Stromal cell of bone marrow (primary cell): ENCODE measurements around the gene CISD1.
"Not testable (repeated sequence)": the region's sequence is repeated elsewhere in the genome, so short reads cannot be mapped to it uniquely, and the experiment has no call there.

Experiments used
- DNase-seq: peaks from one replicate; pipeline ENCODE4 v3.0.0-alpha.2; 2012; ENCODE audit warnings: low read depth

Gene CISD1

DNA sequence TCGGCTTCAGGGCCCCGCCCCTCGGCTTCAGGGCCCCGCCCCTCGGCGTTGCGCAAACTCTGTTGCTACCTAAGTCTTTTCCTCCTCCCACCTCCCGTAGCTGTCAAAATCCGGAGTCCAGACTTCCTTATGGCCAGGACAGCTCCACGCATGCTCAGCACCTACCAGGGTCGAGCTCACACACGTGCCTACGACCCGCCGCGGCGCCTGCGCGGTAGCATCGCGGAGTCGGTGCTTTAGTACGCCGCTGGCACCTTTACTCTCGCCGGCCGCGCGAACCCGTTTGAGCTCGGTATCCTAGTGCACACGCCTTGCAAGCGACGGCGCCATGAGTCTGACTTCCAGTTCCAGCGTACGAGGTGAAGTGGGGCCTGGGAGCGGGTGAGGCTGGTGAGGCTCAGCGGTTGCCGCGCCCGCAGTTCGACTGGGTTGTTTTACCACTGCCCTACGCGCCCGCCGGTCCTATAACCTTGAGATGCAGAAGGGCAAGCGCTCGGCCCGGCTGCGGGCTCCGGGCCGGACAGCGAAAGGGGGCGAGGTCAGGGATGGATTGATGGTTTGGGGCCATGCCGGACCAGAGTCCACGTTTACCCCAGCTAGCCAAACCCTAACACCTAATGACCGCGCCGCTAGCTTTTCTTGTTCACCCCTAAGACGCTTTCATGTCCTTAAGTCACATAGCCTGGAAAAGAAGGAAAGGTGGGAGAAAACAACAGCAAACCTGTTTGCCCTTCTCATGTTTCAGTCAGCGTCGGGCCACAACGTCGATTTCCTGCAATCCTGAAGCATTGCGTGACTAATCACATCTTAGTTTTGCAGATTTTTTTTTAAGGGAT lies at the start of gene CISD1:
CISD1 (plus strand) TSS at position 217 of the 836 bp plus-strand sequence; CDS start at position 329, 112 bp downstream.
- DNase-seq = peak; percentile 98

DNA sequence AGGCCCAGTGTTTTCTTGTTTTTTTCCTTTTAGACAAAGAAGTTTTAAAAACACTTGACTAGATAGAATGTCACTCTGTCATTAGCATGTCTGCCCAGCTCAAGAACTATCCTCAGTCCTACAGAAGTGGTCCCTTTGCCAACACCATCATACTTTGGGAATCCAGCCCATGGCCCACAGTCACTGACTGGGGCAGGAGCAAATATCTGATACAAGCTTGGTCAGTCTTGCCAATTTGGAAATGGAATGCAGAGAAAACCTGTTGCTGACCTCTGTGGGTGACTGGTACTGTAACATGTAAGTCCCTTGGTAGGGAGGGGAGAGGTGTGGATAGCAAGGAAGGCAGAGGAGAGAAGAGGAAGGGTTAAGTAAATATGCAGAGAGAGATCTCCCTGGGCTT lies 49.1 kb upstream of the CISD1 start:
- no peak for DNase-seq

DNA sequence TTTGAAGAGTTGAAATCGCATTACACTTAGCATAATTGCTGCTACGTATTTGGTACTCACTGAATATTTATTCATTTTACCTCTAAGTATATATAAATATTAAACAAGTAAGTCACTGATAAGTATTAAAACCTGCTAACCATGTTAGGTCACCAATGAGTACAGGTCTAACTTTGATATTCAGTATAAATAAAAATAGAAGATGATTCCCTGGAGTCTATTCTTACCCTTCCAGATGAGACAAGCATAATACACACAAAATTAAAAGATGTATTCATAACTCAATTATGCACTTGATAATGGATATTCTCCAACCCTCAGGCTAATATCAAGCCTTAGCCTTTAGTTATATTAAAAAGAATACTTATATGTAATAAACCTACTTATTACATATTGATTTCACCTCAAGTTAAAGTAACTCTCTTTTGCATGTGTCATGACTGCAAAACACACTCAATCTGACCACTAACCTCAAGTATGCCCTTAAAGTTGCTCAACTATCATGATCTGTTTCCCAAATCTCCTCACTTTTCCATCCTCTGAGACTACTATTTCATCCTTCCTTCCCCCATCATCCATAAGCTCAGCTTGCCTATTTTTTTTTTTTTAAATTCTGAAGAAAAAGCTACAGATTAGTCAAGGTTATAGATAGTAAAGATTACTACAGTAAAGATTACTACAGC lies 48.1 kb upstream of the CISD1 start:
- peak; percentile 67 for DNase-seq

DNA sequence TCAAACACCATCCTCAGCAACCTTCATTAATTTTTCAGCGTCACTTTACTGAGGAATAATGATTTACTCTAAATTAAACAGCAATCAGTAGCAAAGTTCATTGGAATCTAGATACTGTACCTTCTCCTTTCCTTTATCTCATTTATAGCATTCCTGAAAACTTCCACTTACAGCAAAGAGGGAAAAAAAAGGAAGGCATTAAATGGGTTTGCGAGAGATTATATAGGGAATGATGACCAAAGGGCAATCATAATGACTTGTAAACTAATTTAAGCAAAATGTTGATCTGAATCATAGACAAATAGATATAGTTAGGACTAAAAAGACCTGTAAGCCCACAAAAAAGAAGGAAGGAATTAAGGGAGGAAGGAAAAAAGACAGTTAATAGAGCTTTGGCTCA lies 43.3 kb upstream of the CISD1 start:
- DNase-seq = no peak

DNA sequence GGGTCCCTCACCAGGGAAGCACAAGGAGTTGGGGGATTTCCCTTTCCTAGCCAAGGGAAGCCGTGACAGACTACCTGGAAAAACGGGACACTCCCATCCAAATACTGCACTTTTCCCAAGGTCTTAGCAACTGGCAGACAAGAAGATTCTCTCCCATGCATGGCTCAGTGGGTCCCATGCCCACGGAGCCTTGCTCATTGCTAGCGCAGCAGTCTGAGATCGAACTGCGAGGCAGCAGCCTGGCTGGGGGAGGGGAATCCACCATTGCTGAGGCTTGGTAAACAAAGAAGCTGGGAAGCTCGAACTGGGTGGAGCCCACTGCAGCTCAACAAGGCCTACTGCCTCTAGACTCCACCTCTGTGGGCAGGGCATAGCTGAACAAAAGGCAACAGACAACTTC lies 39.1 kb upstream of the CISD1 start:
- not testable (repeated sequence) for DNase-seq

DNA sequence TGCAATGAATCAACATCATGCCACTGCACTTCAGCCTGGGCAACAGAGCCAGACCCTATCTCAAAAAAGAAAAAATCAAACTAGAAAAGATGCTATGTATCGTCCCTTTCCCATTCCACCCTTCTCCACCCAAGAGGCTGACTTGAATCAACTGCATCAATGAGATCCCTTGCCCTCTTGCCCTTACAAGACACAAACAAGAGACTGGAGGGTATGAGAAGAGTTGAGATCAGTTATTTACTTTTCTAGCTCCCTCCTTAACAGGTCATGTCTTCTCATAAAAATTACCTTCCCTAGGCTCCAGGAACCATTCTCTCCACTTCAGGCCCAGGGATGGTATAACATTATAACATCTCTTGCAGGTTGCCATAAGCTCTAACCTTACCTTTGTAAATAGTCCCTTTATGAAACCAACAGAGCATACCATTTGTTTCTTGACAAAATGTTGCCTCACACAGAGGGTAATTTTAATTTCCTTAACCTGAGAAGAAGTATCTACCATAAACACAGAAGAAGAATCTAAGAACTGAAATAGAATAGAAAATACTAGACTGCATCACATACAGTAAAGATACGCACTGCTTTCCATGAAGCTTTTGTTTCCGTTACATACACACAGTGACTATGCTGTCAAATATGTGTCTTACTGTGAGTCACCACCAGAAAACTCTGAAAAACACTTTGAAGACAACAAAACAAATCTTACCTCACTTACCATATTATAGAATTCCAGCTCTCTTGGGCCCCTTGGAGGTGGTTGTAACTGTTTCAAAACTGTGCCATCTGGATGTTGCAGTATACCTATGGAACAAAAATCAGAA lies 31.7 kb upstream of the CISD1 start:
- DNase-seq = no peak

- DNase-seq = no peak
Observed at GRCh38 chr10:58239561-58240169, 29.3 kb upstream of the CISD1 start.

DNA sequence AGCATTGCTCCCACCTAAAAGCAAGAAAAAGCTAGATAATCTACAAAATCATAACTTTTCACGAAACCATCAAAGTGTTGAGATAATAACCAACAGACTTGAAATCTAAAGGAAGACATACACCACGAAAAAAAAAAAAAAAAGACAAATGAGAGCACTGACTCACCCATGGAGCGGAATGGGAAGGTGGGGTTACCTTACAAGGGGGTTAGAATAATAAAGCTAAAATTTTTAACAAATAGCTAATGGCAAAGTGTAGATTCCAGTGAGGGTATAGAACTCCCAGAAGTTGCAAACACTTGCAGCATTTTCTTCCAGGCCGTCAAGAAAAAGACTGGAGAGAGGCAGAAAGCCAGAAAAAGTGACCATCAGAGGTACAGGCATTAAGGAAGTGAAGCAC lies 28.4 kb upstream of the CISD1 start:
- DNase-seq = no peak

GRCh38 chr10:58241346-58241745 lies 27.6 kb upstream of the CISD1 start:
- DNase-seq = no peak

DNA sequence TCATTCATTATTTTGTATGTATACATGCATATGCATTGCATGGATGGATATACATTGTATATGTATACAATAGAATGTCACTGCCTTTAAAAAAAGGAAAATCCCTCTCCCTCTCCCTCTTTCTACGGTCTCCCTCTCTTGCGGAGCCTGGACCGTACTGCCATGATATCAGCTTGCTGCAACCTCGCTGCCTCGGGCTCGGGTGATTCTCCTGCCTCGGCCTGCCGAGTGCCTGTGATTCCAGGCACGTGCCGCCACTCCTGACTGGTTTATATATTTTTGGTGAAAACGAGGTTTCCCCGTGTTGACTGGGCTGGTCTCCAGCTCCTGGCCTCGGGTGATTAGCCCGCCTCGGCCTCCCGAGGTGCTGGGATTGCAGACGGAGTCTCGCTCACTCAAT lies 25.7 kb upstream of the CISD1 start:
- DNase-seq = no peak

- not testable (repeated sequence) for DNase-seq
Observed at GRCh38 chr10:58243801-58244200, 25.2 kb upstream of the CISD1 start.

- not testable (repeated sequence) for DNase-seq
Observed at GRCh38 chr10:58244242-58244641, 24.7 kb upstream of the CISD1 start.

DNA sequence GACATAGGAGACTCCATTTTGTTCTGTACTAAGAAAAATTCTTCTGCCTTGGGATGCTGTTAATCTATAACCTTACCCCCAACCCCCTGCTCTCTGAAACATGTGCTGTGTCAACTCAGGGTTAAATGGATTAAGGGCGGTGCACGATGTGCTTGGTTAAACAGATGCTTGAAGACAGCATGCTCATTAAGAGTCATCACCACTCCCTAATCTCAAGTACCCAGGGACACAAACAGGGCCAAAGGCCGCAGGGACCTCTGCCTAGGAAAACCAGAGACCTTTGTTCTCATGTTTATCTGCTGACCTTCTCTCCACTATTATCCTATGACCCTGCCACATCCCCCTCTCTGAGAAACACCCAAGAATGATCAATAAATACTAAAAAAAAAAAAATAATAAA lies 24.3 kb upstream of the CISD1 start:
- not testable (repeated sequence) for DNase-seq

DNA sequence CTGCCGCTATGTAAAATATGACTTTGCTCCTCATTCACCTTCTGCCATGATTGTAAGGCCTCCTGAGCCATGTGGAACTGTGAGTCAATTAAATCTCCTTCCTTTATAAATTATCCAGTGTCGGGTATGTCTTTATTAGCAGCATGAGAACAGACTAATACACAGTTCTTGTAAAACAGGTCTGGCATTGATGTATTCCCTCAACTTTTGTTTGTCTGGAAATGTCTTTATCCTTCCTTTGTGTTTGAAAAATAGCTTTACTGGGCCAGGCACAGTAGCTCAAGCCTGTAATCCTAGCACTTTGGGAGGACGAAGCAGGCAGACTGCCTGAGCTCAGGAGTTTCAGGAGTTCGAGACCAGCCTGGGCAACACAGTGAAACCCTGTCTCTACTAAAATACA lies 15.8 kb upstream of the CISD1 start:
- DNase-seq = no peak

GRCh38 chr10:58254644-58255043 lies 14.3 kb upstream of the CISD1 start:
- DNase-seq = no peak

DNA sequence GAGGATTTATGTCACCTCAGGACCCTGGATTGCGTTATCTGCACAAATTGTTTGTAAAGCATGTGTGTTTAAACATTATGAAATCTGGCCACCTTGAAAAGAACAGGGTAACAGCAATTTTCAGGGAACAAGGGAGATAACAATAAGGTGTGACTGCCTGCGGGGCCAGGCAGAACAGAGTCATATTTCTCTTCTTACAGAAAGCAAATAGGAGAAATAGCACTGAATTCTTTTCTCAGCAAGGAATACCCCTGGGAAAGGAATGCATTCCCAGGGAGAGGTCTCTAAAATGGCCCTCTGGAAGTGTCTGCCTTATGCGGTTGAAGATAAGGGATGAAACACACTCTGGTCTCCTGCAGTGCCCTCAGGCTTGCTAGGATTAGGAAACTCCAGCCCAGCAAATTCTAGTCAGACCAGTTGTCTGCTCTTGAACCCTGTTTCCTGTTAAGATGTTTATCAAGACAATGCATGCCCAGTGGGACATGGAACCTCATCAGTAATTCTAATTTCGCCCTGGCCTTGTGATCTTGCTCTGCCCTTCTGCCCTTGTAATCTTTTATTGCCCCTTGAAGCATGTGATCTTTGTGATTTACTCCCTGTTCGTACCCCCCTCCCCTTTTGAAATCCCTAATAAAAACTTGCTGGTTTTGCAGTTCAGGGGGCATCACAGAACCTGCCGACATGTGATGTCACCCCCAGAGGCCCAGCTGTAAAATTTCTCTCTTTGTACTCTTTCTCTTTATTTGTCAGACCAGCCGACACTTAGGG lies 12.8 kb upstream of the CISD1 start:
- DNase-seq = not testable (repeated sequence)

DNA sequence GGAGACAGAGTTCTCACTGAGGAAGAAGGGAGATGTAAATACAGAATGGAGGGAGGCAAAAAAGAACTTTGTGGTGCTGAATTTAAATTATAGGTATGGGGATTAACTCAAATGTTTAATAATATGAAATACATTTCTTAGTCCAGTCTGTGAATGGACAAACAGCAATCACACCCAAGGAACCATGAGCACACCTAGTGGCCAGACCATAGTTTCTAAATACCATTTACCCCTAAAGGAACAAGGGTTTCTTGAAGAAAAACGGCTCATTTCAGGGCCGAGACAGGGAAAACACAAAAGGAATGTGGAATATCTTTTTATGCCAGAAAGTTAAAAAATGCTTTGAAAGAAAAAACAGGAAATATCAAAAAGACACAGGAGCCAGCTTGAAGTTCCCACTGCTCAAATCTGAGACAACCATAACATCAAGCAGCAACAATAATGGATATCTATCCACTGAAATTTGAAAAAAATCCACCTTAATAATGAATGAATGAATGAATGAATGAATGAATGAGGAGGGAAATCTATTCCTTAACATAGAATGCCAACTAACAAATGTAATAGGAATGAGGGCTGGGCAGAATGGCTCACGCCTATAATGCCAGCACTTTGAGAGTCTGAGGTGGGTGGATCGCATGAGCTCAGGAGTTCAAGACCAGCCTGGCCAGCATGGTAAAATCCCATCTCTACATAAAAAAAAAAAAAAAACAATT lies 9.8 kb upstream of the CISD1 start:
- DNase-seq = no peak

DNA sequence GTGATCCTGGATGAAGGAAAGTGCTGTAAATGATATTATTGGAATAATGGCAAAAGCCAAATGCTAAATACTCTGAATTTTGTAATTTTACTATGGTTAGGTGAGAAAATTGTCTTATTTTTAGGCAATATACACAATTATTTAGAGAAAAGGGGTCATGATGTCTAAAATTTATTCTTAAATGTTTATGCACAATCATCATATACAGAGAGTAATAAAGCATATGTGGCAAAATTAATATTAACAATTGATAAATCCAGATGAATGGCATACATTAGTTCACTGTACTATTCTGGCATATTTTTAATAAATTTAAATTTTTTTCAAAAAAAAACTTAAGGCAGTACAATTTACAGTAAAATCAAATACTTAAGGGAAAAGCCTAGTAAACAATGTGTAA lies 8.6 kb upstream of the CISD1 start:
- DNase-seq = no peak

- no peak for DNase-seq
Observed at GRCh38 chr10:58262766-58263165, 6.2 kb upstream of the CISD1 start.

DNA sequence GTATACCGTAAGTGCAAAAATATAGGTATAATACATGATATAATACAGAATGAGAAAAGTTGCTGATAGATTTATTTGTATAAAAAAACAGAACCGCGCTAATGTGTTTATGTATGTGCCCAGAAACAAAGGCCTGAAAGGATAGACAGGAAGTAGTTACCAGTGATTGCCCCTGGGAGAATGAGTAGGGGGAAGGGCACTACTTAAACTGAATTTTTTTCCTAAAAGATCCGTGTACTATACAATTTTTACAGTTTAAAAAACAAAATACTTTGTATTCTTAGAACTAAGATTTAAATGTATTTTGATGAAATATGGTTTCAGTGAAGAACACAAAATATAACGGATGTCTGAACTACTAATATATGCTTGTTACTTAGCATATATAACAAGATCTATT lies 4.2 kb upstream of the CISD1 start:
- no peak for DNase-seq

GRCh38 chr10:58265249-58265648 lies 3.7 kb upstream of the CISD1 start:
- no peak for DNase-seq
